Measurements from ENCODE around the gene CEMIP.

- TF ChIP-seq CTCF (IDR thresholded peaks at IDR 0.05) (no peak), POLR2A (IDR thresholded peaks at IDR 0.05) (no peak)
Measured at GRCh38 chr15:80940851-80941250, 161.7 kb downstream of the CEMIP start.

All from transverse colon (tissue), 3 donors.